Neuron (in vitro differentiated cells): ENCODE results near the gene TBX10.
"Not testable (repeated sequence)": the region's sequence is repeated elsewhere in the genome, so short reads cannot be mapped to it uniquely, and the experiment has no call there.

ENCODE experiments used
- H2AFZ ChIP-seq: one replicate; pipeline ENCODE4 v1.6.1; 2013; ENCODE audit warnings: low read depth, mild to moderate bottlenecking, inconsistent platforms, low read length, moderate library complexity
- H3K27me3 ChIP-seq: one replicate; pipeline ENCODE4 v1.6.1; 2013; ENCODE audit warnings: low read length; ENCODE audit not compliant: insufficient read depth
- H3K36me3 ChIP-seq: one replicate; pipeline ENCODE4 v1.6.1; 2013; ENCODE audit warnings: low read length; ENCODE audit not compliant: insufficient read depth
- H3K4me1 ChIP-seq: one replicate; pipeline ENCODE4 v1.6.1; 2013; ENCODE audit warnings: low read length; ENCODE audit not compliant: insufficient read depth
- H3K4me3 ChIP-seq: 2 replicates; pipeline ENCODE4 v1.5.1; 2013; ENCODE audit warnings: mild to moderate bottlenecking, low read length, moderate library complexity
- H3K9me3 ChIP-seq: one replicate; pipeline ENCODE4 v1.6.1; 2013; ENCODE audit warnings: low read length

The TBX10 gene

GRCh38 chr11:67639438-67639859 lies at the start of gene TBX10:
Gene TBX10, minus strand, starts transcription at chr11:67639763. Its CDS starts 291 bp downstream, at chr11:67639472.
- no peak within 1 kb of the TSS for H2AFZ ChIP-seq
- peaks cover 9% of the 10 kb centered on the region for H3K4me1 ChIP-seq
- H3K27me3 ChIP-seq: no peaks in the 10 kb centered on the region
- no peak within 1 kb of the TSS for H3K4me3 ChIP-seq
- no peaks in the 10 kb centered on the region for H3K9me3 ChIP-seq
- no peaks in the 10 kb centered on the region for H3K36me3 ChIP-seq

- Histone ChIP-seq H3K27me3 (peaks cover 9% of the 10 kb centered on the region), H3K4me3 (no peak overlapping the region)
Observed at GRCh38 chr11:67689178-67689577, 49.6 kb upstream of the TBX10 start.

GRCh38 chr11:67687986-67688385 lies 48.4 kb upstream of the TBX10 start:
- Histone ChIP-seq H3K4me1 (no peaks in the 10 kb centered on the region), H2AFZ (no peak overlapping the region), H3K4me3 (no peak overlapping the region), H3K27me3 (peaks cover 9% of the 10 kb centered on the region), H3K36me3 (no peaks in the 10 kb centered on the region), H3K9me3 (no peaks in the 10 kb centered on the region)

More at GRCh38 chr11:67689178-67689577, 49.6 kb upstream of the TBX10 start:
- no peaks in the 10 kb centered on the region for H3K9me3 ChIP-seq
- no peaks in the 10 kb centered on the region for H3K36me3 ChIP-seq
- H2AFZ ChIP-seq: no peak overlapping the region
- no peaks in the 10 kb centered on the region for H3K4me1 ChIP-seq

GRCh38 chr11:67685641-67686332 lies 46.2 kb upstream of the TBX10 start:
- not testable (repeated sequence) for H2AFZ ChIP-seq, H3K27me3 ChIP-seq, H3K9me3 ChIP-seq, H3K36me3 ChIP-seq, H3K4me1 ChIP-seq, H3K4me3 ChIP-seq

- H3K4me1 ChIP-seq, H3K27me3 ChIP-seq, H3K36me3 ChIP-seq, H2AFZ ChIP-seq, H3K9me3 ChIP-seq, H3K4me3 ChIP-seq: not testable (repeated sequence)
Observed at GRCh38 chr11:67682126-67683034, 42.8 kb upstream of the TBX10 start.

- H3K9me3 ChIP-seq: no peaks in the 10 kb centered on the region
- H3K4me1 ChIP-seq: no peaks in the 10 kb centered on the region
- H3K36me3 ChIP-seq: no peaks in the 10 kb centered on the region
- H3K4me3 ChIP-seq: no peak overlapping the region
- no peak overlapping the region for H2AFZ ChIP-seq
- peaks cover 2% of the 10 kb centered on the region for H3K27me3 ChIP-seq
Observed at GRCh38 chr11:67680696-67681470, 41.3 kb upstream of the TBX10 start.

- H3K4me3 ChIP-seq: no peak overlapping the region
- no peak overlapping the region for H2AFZ ChIP-seq
- H3K4me1 ChIP-seq: no peaks in the 10 kb centered on the region
- no peaks in the 10 kb centered on the region for H3K36me3 ChIP-seq
- H3K27me3 ChIP-seq: peaks cover 13% of the 10 kb centered on the region
- H3K9me3 ChIP-seq: no peaks in the 10 kb centered on the region
Observed at GRCh38 chr11:67675058-67675747, 35.6 kb upstream of the TBX10 start.

- Histone ChIP-seq H2AFZ (no peak within 1 kb of the TSS), H3K9me3 (no peaks in the 10 kb centered on the region), H3K4me1 (no peaks in the 10 kb centered on the region), H3K4me3 (no peak within 1 kb of the TSS), H3K36me3 (no peaks in the 10 kb centered on the region), H3K27me3 (peaks cover 13% of the 10 kb centered on the region)
Observed at GRCh38 chr11:67674442-67674871, 34.9 kb upstream of the TBX10 start, which contains the start of gene ALDH3B2. Gene ALDH3B2, minus strand, starts transcription at chr11:67674623. Its CDS starts 7,688 bp downstream, at chr11:67666935.

GRCh38 chr11:67673902-67674301 lies 34.3 kb upstream of the TBX10 start:
- Histone ChIP-seq H3K4me1 (no peaks in the 10 kb centered on the region), H3K36me3 (no peaks in the 10 kb centered on the region), H3K4me3 (no peak overlapping the region), H3K27me3 (peaks cover 13% of the 10 kb centered on the region), H2AFZ (no peak overlapping the region), H3K9me3 (no peaks in the 10 kb centered on the region)

- Histone ChIP-seq H3K4me1 (no peaks in the 10 kb centered on the region), H3K9me3 (no peaks in the 10 kb centered on the region), H3K36me3 (no peaks in the 10 kb centered on the region), H2AFZ (no peak overlapping the region), H3K27me3 (peaks cover 13% of the 10 kb centered on the region), H3K4me3 (no peak overlapping the region)
Observed at GRCh38 chr11:67673358-67673757, 33.8 kb upstream of the TBX10 start.

- Histone ChIP-seq H3K4me1 (no peaks in the 10 kb centered on the region), H3K4me3 (no peak overlapping the region), H3K9me3 (no peaks in the 10 kb centered on the region), H3K27me3 (peaks cover 13% of the 10 kb centered on the region), H2AFZ (no peak overlapping the region), H3K36me3 (no peaks in the 10 kb centered on the region)
Observed at GRCh38 chr11:67671211-67671520, 31.6 kb upstream of the TBX10 start.

- H3K36me3 ChIP-seq: no peaks in the 10 kb centered on the region
- no peak overlapping the region for H3K4me3 ChIP-seq
Observed at GRCh38 chr11:67670316-67671210, 31.0 kb upstream of the TBX10 start.

More at GRCh38 chr11:67670316-67671210, 31.0 kb upstream of the TBX10 start:
- Histone ChIP-seq H2AFZ (no peak overlapping the region), H3K4me1 (no peaks in the 10 kb centered on the region), H3K27me3 (peaks cover 13% of the 10 kb centered on the region), H3K9me3 (no peaks in the 10 kb centered on the region)
